Sciatic nerve (tissue), 2 donors: Measurements from ENCODE around the gene ARHGAP1. TPM values are rescaled to one million over a fixed set of nuclear protein-coding genes. Genes with fewer than 3 reads are reported as not detected.

ENCODE experiments used
- ATAC-seq: fragments of 200-7000 bp; cut with Tn5 transposase; one replicate; pipeline ENCODE4 v1.9.1; 2020; ENCODE audit warnings: mild to moderate bottlenecking, moderate library complexity
- DNase-seq: peaks from one replicate; pipeline ENCODE4 v3.0.0-alpha.2; 2020; ENCODE audit warnings: low spot score
- intact Hi-C: fragments of 100-400 bp; cut with DNase I; formaldehyde crosslinking; loops from one replicate; pipeline ENCODE4 v1.14.2; 2022
- total RNA-seq: library from RNA; stranded (reverse); fragmentation: NEBNext Ultra II Directional; extraction: Animal tissue kit (Norgen Biotek cat#: 25700); gene quantifications from one replicate; pipeline ENCODE4 v1.2.1, GENCODE V29; 2021
- donor health status: DM: no; HTN: no; CAD: no.
- donor health status: DM: no; HTN: no; CAD: no.

Gene ARHGAP1
- total RNA-seq, 1 donor from 2014 or later = 78.6 TPM

DNA sequence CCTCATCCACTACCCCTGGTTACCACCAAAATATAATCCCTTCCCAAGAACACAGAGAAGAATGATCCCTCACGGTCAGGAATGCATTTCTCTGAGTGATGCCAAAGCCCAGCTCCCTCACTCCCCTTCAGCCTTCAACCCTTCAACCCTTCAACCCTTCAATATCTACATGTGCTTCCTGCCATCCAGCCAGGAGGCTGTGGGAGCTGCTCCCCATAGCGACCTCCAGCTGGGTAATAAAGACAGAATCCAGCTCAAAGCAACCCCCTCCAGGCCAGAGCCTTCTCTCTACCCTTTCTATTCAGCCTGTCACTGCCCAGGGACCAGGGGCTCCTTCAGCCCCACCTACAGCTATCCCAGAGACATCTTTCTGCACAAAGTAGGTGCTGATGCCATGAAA lies 2.7 kb downstream of the ARHGAP1 start:
- intact Hi-C loops = no loop called here
- ATAC-seq = no peak
- no peak for DNase-seq

DNA sequence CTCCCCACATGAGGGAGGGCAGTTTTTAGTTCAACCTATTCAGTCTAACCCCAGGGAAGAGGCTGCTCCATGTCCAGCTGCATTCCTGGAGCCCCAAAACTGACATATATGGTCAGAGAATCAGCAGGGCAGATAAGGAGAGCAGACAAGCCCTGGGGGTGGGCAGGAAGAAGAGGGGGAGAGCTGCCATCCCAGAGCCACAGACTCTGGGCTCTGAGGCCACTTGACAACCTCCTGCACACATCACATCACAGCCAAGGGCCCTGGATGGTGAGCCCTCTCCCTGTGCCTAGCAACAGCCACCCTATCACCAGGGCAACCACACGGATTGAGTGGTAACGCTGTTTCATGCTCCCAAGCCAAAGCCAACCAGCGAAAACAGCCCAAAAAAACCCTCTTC lies 3.1 kb downstream of the ARHGAP1 start:
- ATAC-seq = no peak
- DNase-seq = no peak
- intact Hi-C loops = no loop called here

DNA sequence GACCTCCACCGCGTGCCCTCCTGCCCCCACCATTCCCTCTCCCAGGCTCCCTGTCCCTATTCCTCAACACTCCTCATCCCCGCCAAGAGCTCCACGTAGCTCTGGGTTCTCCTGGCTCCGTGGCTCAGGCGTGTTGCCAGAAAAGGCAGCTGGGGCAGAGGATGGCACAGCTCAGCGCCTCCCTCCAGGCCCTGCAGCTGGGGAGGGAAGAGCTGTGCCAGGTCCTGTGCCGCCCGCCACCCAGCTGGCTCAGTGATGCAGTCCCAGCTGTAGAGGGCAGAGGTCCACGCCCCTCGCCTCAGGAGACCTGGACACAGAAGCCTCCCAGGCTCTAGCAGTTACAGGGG lies 4.2 kb downstream of the ARHGAP1 start:
- no peak for ATAC-seq

DNA sequence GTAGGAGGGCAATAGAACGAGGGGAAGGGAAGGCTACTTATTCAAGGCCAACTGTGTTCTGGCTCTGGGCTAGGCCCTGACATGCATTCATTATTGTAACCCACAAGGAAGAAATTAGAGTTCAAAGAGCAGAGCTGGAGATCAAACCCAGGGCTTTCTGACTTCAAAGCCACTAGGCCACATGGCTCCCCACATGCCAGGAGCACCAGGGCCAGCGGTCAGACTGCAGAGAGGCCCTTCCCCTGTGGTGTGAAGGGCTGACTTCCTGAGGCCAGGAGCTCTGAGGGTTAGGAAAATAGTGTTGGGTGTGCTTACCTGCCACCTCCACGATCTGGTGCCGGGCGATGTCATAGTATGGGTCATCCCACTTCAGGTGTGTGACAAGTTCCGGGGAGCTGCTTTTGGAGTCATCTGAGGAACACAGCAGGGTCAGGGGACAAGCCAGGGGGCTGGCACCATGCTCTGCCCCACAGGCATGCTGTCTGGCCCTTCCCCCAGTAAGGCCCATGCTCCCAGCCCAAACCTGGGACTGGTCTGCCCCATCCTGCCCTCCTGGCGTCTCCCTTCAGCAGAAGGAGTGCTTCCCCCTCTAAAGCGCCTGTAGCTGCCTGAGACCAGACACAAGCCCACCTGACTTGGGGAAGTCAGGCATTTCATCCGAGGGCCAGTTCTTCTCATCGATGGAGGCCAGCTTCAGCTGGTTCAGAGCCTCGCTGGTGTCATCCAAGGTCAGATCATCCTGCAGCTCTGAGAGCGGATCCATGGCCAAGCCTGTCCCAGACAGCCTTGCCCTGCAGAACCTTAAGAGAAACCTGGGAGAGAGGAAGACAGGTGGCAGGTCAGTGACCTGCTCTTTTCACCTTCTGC lies 4.8 kb downstream of the ARHGAP1 start:
- intact Hi-C loops = no loop called here
- DNase-seq (no peak), ATAC-seq (no peak)

More for the DNA sequence above, 4.2 kb downstream of the ARHGAP1 start:
- intact Hi-C loops = no loop called here
- no peak for DNase-seq

DNA sequence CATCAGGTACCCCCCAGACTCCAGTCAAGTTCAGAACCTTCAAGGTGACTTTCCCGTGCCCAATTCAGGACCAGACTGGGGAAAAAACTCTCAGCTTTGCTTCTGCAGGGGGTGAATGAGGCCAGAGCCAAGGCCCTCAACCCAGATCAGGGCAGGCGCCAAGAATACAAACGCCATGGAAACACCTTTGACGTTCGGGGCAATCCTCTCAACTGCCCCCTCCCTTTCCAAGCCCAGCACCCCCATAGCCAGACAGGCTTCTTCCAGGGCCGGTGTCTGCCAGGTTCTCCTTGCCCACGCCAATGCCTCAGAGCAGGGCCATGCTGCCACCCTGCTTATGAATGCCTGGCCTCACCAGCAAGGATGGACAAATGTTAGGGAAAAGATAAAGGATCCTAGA lies 5.8 kb downstream of the ARHGAP1 start:
- ATAC-seq (no peak), DNase-seq (no peak)
- intact Hi-C loops = no loop called here

DNA sequence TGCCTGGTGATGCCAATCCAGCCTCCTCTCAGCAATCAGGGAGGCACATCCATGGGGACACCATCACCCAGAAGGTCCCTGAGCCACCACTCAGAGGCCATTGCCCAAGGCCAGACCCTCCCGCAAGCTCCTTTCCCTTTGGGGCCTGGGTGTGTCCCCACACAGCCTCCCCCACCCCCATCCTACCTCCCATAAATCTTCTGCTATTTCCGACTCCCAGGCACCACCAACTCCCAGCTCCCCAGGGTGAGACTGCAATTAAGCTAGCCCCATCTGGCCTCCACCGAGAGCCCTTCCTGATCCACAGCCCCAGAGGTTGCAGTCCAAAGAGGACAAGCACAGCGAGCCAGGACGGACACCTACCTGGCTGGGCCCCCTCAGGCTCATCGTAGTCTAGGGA lies 6.3 kb downstream of the ARHGAP1 start:
- no peak for ATAC-seq
- no peak for DNase-seq
- intact Hi-C loops = no loop called here

DNA sequence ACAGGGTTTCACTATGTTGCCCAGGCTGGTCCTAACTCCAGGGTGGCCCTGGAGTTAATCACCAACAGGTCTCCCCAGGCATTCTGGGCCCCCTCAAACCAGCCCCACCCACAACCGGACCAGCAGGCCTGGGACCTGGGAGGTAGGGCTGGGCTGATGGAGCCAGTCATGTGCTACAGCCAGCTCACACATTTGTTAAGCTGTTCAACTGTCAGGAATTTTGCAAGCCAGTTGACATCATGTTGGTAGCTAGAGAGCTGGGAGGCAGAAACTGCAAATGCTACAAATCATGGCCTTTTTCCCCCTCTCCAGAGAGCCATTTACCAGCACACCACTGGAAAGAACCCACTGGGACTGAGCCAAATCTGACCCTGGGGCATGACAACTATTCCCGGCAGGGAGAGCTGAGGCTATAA lies 6.8 kb downstream of the ARHGAP1 start:
- intact Hi-C loops = no loop called here
- ATAC-seq (no peak), DNase-seq (no peak)

DNA sequence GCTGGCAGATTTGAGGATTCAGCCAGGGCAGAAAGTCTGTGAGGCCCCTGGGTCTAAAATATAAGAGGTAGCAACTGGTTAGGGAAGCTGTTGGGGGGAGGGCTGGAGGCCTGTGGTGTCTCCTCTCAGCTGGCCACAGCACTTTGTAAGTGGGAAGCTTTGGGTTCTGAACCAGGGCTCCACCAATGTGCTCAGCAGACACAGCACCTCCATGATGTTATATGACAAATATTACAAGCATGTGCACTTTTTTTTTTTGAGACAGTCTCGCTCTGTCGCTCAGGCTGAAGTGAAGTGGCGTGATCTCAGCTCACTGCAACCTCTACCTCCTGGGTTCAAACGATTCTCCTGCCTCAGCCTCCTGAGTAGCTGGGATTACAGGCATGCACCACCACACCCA lies 8.0 kb downstream of the ARHGAP1 start:
- DNase-seq = no peak
- intact Hi-C loops = no loop called here

DNA sequence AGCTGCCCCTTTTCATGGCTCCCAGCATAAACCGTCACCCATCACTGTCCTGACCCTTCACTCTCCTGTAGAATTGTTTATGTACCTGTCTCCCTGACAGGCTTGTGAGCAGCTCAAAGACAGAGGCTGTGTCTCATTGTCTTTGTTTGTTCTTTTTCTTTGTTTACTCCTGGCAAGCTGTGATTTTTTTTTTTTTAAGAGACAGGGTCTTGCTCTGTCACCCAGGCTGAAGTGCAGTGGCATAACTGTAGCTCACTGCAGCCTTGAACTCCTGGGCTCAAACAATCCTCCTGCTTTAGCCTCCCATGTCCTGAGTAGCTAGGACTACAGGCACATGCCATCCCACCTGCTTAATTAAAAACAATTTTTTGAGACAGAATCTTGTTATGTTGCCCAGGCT lies 9.7 kb downstream of the ARHGAP1 start:
- no peak for ATAC-seq
- no peak for DNase-seq
- intact Hi-C loops = no loop called here

More for the DNA sequence above, 8.0 kb downstream of the ARHGAP1 start:
- ATAC-seq = no peak

DNA sequence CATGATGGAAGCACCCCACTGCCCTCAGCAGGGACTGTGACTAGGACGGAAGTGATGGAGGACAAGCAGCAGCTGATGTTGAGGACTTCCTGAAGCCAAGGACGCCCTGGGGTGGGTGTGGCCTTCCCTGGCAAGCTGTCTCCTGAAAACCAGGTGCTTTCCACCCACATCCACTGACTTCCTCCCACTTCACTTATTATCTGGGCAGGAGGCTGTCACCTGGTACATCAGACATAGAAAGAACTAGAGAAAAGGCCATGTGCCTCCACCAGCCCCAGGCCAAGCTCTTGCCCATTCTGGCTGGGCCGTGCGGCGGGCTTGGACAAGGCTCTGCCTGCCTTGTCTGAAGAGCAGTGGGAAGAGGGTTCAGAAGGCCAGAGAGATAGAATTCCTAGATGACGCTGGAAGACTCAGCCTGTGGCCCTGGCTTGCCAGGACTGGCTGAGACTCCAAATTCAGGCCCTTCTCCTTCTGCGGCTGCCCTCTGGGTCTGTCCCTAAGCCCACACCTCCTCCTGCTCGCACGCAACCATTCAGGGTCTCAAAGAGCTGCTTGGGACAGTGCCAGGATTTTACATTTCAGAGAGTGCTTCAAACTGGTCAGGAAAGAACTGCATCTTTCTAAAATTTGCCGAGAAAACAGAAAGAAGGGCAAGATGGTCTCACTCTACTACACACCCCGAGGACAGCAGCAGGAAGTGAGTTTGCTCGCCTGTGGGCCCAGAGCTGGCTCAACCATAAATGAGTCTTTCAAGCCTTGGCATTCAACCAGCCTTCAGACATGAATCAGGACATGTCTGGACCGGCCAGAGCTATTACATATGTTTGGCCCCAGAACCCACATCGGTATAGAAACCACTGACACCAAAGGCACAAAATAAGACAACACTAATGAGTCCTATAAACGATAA lies 13.3 kb downstream of the ARHGAP1 start:
- no peak for DNase-seq
- ATAC-seq = no peak
- intact Hi-C loops = no loop called here

DNA sequence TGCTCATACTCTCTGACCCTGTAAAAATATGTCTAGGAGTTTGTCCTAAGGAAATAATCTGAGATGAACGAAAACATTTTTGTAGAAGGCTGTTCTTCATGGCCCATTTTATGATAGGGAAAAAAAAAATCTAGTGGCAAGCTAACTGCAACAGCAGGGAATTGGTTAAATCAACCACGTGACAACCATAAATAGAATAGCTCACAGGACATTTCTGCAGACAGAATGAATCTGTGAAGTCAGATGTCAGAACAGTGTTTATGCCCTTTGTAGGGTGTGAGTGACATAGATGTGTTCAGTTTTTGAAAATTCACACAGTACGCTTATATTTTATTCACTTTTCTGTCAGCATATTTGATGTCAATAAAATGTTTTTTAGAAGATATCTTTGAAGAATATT lies 16.1 kb downstream of the ARHGAP1 start:
- ATAC-seq (peak; percentile 40), DNase-seq (no peak)
- intact Hi-C loops = no loop called here

DNA sequence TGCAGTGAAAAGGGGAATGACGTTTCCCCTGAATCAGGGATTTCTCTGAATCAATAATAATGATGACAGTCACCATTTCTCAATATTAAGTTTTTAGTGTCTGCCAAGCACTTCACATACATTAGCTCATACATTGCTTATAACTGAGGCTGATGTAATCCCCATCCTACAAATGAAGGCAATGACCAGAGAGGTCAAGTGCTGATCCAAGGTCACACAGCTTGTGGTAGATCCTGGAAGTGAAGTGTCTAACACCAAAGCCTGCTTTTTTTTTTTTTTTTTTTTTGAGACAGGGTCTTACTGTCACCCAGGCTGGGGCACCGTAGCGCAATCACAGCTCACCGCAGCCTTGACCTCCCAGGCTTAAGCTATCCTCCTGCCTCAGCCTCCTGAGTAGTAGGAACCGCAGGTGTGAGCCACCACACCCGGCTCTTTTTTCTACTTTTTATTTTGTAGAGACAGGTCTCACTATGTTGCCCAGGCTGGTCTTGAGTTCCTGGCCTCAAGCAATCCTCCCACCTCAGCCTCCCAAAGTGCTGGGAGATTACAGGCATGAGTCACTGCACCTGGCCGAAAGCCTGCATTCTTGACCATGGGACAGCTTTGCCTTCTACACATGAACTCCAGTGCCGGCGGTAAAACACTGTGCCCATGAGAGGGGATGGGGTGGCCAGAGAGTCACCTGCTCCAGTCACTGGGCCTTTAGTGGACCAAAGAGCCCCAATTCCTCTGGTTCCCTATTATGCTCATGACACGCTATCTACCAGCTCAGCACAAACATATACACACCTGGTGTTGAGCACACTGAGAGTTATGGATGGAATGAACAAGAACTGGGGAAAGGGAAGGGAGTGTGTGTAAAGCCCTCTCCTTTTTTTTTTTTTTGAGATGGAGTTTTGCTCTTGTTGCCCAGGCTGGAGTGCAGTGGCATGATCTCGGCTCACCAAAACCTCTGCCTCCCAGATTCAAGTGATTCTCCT lies 17.4 kb downstream of the ARHGAP1 start:
- intact Hi-C loops = no loop called here
- ATAC-seq (no peak), DNase-seq (no peak)

DNA sequence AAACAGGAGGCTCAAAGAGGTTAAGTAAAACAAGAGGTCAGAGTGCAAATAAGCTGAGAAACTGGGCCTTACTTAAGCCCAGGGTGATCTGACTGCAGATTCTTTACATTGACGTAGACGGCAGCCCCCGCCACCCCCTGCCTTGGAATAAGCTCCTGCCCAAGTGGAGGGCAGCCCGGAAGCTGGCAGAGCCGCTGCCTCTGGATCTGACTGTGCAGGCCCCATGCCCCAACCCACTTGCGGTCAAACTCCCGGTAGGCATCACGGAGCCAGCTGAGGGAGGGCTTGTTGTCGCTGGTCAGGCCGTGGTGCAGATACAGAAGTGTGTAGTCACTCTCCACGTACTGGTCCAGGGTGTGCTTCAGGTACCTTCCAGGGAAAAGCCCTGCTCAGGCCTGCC lies 18.6 kb downstream of the ARHGAP1 start:
- DNase-seq = no peak
- no peak for ATAC-seq
- intact Hi-C loops = no loop called here

DNA sequence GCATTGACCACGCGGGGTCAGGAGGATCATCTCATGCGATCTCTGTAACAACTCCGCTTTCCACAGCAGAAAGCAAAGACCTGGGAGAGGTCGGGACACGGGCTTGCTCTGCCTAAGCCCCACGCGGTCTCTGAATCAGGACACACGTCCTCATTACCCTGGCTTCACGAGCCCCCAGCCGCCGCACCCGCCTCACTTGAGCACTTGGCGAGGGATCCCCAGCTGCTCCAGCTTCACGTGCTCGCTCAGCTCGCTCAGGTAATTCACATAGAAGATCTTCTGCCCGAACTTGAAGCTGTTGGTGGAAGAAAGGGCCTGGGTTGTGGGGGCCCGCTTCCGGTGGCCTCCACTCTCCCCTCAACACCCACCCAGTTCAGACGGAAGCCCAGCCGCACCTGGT lies 19.6 kb downstream of the ARHGAP1 start:
- intact Hi-C loops = no loop called here
- DNase-seq = no peak

DNA sequence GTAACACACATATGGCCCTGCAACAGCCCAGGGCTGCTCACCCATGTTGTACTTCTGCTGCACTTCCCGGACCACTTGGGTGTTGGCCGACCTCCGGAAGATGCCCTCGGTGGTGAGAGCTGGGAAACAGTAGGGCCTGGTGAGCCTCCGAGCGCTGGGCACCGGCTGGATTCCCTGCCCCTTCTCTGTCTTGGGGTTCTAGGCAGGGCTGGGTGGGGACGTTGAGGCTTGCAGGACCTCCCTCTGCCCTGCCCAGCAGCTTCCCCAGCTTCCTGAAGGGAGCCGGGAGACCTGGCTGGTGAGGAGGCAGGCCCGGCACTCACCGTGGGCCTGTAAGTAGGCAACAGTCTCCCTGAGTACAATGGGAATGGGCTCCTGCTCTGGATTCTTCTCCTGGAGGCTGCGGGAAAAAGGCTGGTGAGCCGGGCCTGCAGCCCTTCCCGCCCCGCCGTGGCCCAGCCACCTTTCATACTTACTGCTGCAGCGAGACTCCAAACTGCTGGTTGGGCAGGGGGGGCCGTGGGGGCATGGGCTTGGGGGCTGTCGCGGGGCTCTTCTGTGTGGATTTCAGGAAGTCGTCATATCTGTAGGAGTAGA lies 20.2 kb downstream of the ARHGAP1 start:
- ATAC-seq (no peak), DNase-seq (no peak)
- intact Hi-C loops = no loop called here

More for the DNA sequence above, 19.6 kb downstream of the ARHGAP1 start:
- no peak for ATAC-seq

DNA sequence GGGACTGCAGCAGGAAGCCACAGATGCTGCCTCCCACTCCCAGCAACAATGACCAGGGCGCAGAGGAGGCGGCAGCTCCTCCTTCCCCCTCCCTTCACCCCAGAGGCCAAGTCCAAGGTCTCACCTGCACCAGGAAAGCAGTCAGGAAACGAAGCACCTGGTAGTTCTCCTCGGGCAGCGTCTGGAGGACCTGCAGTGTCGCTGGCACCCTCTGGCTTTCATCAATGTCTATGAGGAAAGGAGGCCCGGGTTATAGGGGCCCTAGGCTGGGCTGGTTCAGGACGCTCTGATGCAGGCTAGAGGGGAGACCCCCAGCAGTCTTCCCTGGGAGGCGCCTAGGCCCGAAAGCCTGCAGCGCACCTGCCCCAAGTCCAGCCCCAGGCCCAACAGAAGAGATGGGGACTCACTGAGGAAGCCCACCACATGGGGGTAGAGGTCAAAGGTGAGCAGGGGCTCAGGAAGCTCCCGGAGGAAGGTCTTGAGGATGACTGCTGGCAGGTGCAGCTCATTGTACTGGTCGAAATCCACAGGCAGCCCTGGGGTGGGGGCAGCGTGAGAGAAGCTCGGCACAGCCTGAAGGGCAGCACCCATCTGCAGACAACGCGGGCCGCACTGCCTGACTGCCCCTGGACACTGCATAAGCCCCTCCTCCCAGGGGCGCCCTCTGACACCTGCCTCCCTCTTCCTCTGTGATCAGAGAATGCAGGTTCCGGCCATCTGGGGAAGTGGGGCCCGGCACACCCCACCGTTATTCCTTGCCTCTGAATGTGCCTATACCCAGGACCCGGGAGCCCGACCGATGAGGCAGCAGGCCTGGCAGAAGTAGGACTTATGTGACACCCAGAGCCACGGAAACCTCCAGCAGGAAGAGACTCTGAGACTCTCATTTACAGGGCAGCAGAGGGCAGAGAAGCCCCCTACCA lies 20.9 kb downstream of the ARHGAP1 start:
- intact Hi-C loops = no loop called here
- no peak for DNase-seq
- no peak for ATAC-seq

DNA sequence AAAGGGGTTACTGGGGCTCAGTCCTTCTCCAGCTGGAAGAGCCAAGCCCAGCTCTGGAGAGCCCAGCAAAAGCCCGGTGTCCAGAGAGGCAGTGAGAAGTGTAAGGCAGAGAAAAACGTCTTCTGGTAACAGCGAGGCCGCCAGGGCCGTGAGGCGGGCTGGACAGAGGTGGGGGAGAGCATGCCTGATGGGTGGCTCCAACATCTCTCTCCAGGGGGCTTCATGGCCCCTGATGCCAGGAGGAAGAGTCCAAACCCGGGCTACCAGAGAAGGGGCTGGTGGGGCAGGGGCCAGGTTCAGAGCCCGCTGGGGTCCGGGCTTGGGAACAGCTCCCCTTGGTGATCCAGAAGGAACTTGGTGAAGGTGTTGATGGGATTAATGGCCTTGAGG lies 21.7 kb downstream of the ARHGAP1 start:
- DNase-seq = no peak
- intact Hi-C loops = no loop called here
- no peak for ATAC-seq
